ENCODE results near the gene DNAJC17. TPM values are rescaled to one million over a fixed set of nuclear protein-coding genes. Genes with fewer than 3 reads are reported as not detected.

The DNAJC17 gene
- total and polyA plus RNA-seq, 12 donors, result 9.9 to 62.1 (median 16.2) TPM

- H3K4me1 ChIP-seq, result peaks cover 0 to 9% (median 0%) of the 10 kb centered on the region in 9 donors
- no peak for TF ChIP-seq CTCF (IDR thresholded peaks at IDR 0.05)
- ATAC-seq (peak in 6 of 8 donors; percentile 39 to 70 (median 50)), DNase-seq (no peak)
- H3K27me3 ChIP-seq, result no peaks in the 10 kb centered on the region
- H3K27ac ChIP-seq, result peak overlapping the region in 6 of 10 donors; percentile 4 to 64 (median 6)
- intact Hi-C loops (cut with DNase I), result no loop called here
- 51 to 69% methylated on average over 3 of the region's 3 CpGs for WGBS, 2 donors
- H3K9me3 ChIP-seq, result no peaks in the 10 kb centered on the region
- no peak overlapping the region for H3K4me3 ChIP-seq
- peaks cover 0 to 75% (median 18%) of the 10 kb centered on the region in 9 donors for H3K36me3 ChIP-seq
These were observed 76.2 kb downstream of the DNAJC17 start for GRCh38 chr15:40731034-40731433.

- 87 to 92% methylated on average over 2 of the region's 2 CpGs for WGBS, 2 donors
These were observed 83.4 kb downstream of the DNAJC17 start for GRCh38 chr15:40723919-40724318.

GRCh38 chr15:40722934-40723333 lies 84.3 kb downstream of the DNAJC17 start:
- Histone ChIP-seq H3K9me3 (no peaks in the 10 kb centered on the region), H3K36me3 (peaks cover 0 to 27% (median 0%) of the 10 kb centered on the region in 9 donors), H3K4me1 (no peaks in the 10 kb centered on the region), H3K4me3 (no peak overlapping the region), H3K27me3 (no peaks in the 10 kb centered on the region), H3K27ac (no peak overlapping the region)
- WGBS, 2 donors, result 93 to 94% methylated on average over 2 of the region's 2 CpGs
- ATAC-seq (no peak), DNase-seq (no peak)
- TF ChIP-seq CTCF (IDR thresholded peaks at IDR 0.05), result no peak
- intact Hi-C loops (cut with DNase I), result no loop called here

More at GRCh38 chr15:40723919-40724318, 83.4 kb downstream of the DNAJC17 start:
- DNase-seq (no peak), ATAC-seq (no peak)
- H3K27ac ChIP-seq, result no peak overlapping the region
- H3K4me1 ChIP-seq, result no peaks in the 10 kb centered on the region
- intact Hi-C loops (cut with DNase I), result no loop called here
- H3K27me3 ChIP-seq, result no peaks in the 10 kb centered on the region
- no peak overlapping the region for H3K4me3 ChIP-seq
- no peaks in the 10 kb centered on the region for H3K9me3 ChIP-seq
- no peak for TF ChIP-seq CTCF (IDR thresholded peaks at IDR 0.05)
- H3K36me3 ChIP-seq, result peaks cover 0 to 29% (median 0%) of the 10 kb centered on the region in 9 donors

- no peak for DNase-seq
- 94 to 96% methylated on average over 4 of the region's 4 CpGs for WGBS, 2 donors
These were observed 84.9 kb downstream of the DNAJC17 start for GRCh38 chr15:40722354-40722753.

More at GRCh38 chr15:40722354-40722753, 84.9 kb downstream of the DNAJC17 start:
- no peak for TF ChIP-seq CTCF (IDR thresholded peaks at IDR 0.05)
- Histone ChIP-seq H3K4me3 (no peak overlapping the region), H3K27ac (no peak overlapping the region), H3K27me3 (no peaks in the 10 kb centered on the region), H3K9me3 (no peaks in the 10 kb centered on the region), H3K36me3 (peaks cover 0 to 27% (median 0%) of the 10 kb centered on the region in 9 donors), H3K4me1 (no peaks in the 10 kb centered on the region)
- intact Hi-C loops (cut with DNase I), result no loop called here
- ATAC-seq, result no peak
